NCI-H526 (cell line): Measurements from ENCODE around the gene CD151.

ENCODE experiments used
- DNase-seq, 2 experiments: peaks; one replicate each; lab custom pipeline; 2025; lab: John Stamatoyannopoulos, UW

The CD151 gene

DNA sequence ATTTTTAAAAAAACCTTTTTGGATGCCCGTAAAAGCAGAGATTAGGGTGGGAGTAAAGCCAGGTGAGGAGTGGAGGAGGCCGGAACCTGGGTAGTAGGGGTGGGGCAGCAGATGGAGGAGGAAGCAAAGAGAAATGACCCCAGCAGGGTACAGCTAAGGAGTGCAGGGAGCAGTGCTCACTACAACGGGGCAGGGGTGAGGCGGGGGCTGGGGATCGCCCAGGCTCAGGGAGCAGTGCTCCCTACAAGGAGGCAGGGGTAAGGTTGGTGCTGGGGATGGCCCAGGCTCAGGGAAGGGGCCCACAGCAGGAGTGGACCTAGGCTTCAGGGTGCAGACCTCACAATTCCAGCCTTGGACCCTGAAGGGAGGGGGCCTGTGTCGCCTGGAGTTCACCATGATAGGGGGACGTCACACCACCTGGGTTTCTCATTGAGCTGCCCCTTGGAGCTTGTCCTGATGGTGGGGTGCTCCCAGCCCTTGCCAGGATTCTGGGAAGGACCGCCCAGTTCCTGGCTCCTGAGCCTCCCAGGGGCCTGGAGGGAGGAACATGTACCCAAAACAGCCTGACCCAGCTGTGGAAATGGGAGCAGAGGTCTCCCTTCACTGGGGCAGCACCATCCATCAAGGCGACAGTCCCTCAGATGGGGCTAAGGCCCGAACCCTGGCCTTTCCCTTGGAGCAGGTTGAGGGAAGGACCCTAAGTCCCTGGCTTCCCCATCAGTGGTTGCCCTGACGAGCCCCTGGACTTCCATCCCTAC lies 16.9 kb upstream of the CD151 start:
- no peak for DNase-seq

DNA sequence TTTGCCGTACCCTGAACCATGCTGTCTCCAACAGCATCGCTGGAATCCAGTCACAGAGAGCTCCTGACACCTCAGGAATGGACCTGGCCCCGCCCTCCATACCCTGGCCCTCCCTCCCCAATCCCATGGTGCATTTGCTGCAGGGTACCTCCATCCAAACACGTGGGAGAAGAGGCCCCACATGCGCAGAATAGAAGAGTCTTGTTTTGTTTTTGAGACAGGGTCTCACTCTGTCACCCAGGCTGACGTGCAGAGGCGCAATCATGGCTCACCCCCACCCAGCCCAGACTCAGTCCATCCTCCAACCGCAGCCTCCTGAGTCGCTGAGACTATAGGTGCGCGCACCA lies 16.3 kb upstream of the CD151 start:
- DNase-seq = no peak

DNA sequence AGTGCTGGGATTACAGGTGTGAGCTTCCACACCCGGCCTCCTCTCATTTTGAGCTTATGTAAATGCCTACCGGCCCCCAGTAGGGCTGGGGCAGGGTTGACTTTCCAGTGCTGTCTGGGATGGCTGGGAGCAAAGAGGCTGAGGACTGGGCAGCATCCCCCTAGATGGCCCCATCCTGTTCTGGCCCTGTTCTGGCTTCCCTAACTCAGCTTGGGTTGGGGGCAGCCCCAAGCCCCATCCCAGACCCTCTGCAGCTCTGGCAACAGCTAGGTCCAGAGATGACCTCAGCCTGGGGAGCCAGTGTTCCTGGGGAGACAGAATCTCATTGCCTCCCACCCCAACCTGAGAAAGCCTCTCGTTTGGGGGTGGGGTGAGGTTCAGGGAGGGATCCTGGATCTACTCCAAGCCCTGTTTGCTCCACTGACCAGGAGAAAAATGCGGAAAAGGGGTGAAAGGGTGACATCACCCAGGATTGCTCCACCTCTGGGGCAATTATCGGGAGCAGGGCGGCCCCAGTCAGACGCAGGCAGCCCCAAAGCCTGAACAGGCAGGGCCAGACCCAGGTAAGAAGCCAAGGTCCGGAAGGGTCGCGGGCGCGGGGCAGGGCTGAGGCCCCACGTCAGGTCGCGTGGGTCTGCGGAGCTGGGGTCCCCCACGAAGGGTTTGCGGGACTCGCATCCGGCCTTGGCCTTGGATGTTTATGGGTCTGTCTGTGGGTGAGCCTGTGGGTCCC lies 14.2 kb upstream of the CD151 start, which contains the start of gene PNPLA2:
Gene PNPLA2, plus strand, starts transcription at position 519 of the 733 bp plus-strand sequence. CDS start 805 bp downstream, outside the sequence.
- DNase-seq = no peak

DNA sequence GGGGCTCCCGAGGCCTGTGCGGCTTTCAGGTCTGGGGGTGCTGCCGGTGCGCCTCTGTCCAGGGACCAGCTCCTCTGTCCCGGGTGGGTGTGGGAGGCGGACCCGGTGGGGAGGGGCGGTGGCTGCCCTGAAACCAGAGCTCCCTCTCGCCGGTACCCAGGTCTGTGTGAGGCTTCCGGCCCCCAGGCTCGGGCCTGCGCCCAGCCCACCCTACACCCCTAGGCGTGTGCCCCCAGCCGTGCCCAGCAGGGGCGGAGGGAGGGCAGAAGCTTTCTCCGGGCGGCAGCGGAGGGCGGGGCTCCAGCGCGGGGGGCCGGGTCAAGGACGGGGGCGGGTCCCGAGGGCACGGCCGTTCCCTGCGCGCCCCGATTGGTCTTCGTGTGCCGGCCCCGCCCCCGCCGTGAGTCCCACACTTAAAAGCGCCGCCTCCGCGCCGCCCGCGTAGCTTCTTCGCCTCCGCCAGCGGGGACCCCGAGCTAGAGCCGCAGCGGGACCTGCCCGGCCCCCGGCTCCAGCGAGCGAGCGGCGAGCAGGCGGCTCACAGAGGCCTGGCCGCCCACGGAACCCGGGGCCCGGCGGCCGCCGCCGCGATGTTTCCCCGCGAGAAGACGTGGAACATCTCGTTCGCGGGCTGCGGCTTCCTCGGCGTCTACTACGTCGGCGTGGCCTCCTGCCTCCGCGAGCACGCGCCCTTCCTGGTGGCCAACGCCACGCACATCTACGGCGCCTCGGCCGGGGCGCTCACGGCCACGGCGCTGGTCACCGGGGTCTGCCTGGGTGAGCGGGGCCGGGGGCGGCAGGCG lies 13.4 kb upstream of the CD151 start:
- peak; percentile 74 to 98 for DNase-seq

DNA sequence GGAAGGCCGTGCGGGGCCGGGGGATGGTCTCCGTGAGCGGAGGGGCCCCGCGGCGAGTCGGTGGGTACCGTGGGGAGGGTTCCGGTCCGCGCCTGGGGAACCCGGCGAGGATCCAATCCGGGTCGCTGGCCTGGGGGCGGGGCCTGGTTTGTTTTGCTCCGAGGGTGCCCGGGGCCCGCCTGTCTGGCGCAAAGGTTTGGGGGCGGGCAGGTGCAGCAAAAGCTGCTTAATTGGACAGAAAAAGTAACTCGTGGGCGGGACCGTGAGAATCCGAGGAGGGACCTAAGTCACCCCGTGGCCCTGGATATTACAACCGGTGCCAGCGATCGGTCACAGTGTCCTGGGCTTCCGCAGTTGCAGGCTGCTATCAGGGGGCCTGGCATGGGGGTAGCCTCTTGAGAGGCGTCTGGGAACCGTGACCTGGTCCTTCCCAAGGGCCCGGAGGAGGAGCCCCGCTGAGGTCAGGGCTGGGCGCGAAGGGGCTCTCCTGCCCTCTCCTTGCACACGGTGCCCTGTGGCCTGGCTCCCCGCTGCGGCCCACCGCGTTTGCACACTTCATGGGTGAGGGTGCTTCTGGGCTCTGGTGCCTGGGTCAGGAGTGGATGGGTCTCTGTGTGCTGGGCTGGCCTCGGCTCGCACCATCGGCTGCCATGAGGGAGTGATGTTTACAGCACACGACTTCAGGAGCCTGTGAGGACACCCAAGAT lies 12.7 kb upstream of the CD151 start:
- DNase-seq = peak; percentile 80 to 93

DNA sequence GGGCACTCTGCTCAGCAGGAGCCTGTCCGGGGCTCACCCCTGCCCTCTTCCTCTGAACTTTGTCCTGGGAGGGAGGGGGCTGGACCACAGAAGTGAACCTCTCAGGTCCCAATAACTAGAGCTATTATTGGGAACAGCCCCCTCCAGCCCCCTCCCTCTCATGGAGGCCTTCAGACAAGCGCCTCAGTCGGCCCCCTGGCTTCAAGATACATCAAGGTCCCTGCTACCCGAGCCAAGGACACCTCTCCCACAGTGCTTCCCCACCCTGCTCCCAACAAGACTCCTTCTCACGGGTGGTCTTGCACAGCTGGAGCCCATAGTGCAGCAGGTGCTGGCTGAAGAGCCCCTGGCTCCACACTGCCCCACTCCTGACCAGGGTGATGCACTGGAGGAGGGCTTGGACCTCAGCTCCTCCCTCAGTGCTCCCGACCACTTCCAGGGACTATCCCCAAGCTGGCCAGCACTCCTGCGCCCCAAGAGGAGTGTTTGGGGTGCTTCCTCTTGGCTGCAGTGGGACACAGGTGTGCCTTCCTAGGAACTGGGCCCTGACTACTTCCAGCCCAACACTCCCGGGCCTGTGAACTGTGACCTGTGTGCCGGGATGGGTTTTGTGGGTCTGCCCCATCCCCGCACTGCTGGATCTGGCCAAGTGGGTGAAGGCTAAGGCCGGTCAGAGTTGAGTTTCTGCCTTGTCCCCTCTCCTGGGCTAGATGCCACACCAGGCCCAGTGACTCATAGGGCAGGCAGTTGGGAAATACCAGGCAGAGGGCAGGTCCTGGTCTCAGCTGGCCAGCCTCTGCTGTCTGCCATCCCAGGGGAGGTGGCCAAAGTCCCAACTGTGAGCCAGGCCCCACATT lies 11.9 kb upstream of the CD151 start:
- no peak for DNase-seq

DNA sequence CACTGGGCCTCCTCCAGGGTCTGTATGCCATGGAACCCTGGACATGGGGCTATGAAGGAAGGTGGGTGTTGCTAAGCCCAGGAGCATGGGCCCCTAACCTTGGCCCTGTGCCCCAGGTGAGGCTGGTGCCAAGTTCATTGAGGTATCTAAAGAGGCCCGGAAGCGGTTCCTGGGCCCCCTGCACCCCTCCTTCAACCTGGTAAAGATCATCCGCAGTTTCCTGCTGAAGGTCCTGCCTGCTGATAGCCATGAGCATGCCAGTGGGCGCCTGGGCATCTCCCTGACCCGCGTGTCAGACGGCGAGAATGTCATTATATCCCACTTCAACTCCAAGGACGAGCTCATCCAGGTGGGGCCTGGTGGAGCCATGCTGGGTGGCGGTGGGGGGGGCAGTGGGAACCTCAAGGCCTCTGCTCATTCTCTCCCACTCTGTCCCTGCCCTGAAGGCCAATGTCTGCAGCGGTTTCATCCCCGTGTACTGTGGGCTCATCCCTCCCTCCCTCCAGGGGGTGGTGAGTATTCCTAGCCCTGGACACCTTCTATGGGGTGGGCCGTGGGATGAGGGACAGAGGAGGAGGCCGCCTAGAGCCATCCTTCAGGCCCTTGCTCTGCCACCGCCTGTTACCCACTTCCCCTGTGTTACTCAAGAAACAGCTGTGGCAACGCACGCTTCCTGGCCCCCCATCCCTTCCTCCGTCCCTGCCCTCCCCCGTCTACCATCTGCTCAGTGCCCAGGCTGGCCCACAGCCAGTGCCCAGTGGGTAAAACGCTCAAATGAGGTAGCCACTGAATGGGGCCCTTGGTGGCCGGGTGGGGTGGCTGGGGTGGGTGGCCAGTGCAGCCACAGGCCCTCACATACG lies 11.0 kb upstream of the CD151 start:
- no peak for DNase-seq

DNA sequence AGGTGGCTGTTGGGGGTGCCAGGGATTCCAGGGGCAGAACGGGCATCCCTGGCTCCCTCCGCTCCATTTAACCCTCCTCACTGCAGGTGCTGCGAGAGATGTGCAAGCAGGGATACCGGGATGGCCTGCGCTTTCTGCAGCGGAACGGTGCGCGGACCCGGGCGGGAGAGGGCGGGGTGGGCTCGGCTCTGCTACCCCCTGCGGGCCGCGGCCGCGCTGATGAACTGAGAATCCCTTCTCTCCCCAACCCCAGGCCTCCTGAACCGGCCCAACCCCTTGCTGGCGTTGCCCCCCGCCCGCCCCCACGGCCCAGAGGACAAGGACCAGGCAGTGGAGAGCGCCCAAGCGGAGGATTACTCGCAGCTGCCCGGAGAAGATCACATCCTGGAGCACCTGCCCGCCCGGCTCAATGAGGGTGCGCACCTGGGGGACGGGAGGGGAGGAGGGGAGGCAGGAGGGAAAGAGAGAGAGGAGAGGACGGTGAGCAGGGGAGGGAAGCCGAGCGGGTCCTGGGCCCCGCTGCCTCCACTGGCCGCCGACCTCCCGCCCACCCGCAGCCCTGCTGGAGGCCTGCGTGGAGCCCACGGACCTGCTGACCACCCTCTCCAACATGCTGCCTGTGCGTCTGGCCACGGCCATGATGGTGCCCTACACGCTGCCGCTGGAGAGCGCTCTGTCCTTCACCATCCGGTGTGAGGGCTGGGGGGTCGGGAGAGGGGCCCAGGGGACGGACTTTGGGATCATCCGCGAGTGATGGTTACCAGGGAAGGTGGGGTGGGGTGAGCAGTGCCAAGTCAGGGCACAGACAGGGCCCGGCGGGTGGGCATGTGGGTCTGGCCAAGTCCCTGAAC lies 9.1 kb upstream of the CD151 start:
- no peak for DNase-seq

DNA sequence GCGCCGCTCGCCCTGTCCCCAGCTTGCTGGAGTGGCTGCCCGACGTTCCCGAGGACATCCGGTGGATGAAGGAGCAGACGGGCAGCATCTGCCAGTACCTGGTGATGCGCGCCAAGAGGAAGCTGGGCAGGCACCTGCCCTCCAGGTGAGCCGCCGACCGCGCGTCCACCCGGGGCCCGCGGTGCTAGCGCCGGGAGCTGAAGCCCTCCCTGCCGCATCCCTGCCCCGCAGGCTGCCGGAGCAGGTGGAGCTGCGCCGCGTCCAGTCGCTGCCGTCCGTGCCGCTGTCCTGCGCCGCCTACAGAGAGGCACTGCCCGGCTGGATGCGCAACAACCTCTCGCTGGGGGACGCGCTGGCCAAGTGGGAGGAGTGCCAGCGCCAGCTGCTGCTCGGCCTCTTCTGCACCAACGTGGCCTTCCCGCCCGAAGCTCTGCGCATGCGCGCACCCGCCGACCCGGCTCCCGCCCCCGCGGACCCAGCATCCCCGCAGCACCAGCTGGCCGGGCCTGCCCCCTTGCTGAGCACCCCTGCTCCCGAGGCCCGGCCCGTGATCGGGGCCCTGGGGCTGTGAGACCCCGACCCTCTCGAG lies 8.4 kb upstream of the CD151 start:
- peak; percentile 40 to 87 for DNase-seq

DNA sequence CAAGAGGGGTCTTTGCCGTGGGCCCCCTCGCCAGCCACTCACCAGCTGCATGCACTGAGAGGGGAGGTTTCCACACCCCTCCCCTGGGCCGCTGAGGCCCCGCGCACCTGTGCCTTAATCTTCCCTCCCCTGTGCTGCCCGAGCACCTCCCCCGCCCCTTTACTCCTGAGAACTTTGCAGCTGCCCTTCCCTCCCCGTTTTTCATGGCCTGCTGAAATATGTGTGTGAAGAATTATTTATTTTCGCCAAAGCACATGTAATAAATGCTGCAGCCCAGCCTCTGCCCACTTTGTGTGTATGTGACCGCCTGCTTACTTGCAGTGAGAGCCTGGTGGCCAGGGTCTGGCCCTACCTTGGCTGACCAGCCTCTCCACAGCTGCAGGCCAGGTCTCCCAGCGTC lies 7.8 kb upstream of the CD151 start:
- DNase-seq = peak in 1 of 2 experiments; percentile 69

DNA sequence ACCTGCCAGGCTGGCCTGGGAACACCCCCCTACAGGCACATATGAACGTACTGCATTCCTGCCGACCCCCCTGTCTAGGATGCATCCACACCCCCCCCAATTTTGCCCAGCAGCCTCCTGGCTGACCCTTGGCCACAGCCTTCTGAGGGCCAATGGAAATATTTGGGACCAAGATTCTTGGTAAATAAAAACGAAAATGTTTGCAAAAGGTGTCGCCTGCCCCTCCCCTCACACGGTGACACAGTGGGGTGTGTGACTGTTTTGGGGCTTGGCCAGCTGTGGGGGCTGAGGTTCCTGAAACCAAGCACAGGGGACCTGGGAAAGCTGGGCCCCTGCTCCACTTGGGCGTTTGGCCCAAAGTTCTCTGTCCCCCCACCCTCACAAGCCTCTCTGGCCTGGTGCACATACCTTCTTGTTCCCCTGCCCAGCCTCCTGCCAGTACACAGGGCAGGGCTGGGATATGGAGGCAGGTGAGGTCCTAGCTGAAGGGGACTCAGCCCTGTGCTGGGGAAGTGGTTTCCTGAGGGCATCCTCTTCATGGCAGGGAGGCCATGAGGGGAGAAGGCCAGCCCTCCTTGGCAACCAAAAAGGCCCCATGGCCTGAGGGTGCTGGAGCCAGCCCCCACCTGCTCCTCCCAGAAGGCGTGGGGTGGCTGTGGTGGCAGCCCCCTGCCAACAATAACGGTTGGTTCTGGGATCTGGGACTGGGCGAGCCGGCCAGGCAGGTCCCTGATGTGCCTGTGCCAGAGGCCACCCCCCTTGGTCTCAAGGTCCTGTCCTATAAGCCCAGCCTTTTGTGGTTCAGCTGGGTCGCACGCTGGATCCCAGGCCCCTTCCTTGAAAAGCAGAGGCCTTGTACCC lies 7.2 kb upstream of the CD151 start:
- no peak for DNase-seq

DNA sequence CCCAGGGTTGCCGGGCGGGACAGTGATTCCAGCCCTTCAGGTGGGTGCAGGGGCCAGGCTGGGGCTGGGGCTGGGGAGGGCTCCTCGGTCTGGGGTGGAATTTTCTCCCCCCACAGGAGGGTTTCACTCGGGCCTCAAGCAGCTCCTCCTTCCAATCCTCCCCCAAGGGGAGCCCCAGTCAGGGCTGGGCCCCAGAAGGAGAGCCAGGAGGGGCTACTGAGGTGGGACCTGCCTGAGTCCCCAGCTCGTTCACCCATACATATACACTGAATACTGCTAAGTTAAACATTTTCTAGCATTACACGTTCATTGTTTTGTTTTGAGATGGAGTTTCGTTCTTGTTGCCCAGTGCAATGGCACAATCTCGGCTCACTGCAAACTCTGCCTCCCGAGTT lies 6.5 kb upstream of the CD151 start:
- no peak for DNase-seq

DNA sequence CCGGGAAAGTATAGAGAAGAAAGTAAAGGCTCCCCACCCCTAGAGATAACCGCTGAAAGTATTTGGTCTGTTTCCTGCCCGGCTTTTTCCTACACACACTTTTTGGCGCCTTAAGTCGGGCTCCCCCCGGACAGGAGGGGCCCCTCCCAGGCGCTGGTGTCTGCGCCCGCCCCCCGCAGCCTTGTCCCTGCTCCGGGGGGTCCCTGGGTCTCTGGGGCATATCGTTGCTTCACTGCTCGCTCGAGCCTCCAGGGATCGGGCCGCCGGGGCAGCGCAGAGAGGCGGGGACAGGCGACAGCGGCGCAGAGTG lies 6.0 kb upstream of the CD151 start:
- no peak for DNase-seq

DNA sequence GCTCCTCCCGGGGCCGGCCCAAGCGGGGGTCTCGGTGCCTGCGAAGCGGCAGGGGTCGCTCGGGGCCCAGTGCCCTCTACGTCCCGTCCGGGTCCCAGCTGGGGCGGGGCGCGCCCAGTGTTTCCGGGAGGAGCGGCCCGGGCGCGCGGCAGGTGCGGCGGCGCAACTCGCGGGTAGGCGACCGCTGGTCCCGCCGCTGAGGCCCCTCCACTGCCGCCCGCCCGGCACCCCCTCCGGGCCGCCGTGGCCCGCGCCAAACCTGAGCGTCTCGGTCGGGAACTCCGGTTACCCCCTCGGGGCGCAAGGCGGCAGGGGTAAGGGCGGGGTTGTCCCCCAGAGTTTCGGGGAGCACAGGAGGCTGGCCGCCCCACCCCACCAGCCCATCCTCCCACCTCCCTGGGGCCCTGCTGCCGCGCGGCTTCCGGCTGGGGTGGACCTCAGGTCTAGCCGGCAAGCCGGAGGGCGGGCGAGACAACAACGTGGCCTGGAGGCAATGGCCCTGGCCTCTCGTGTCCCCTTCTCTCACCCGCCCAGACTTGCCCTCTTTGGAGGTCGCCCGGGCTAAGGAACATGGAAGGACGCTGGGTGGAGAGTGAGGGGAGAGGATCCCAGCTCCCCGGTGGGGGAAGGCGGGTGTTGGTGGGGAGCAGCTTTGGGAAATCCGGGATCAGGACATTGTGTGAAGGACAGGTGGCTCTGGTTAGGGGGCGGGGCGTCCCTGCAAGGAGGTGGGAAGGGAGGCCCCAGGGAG lies 5.4 kb upstream of the CD151 start:
- peak; percentile 62 to 81 for DNase-seq

DNA sequence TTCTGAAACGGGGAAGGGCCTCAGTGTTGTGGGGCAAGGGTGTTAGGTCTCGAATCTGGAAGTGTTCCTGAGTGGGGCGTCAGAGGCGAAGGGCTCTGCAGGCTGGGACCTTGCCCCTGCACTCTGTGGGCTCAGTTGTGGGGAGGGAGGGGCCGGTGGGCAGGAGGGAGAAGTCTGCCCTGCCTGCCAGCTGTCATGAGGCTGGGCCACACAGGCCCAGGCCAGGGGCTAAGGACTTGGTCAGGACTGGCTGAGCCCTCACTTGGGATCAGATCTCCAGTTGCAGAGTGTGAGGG lies 4.9 kb upstream of the CD151 start, which contains the start of gene CRACR2B:
Gene CRACR2B, plus strand, starts transcription at position 23 of the 296 bp plus-strand sequence. CDS start 689 bp downstream, outside the sequence.
- DNase-seq = no peak

DNA sequence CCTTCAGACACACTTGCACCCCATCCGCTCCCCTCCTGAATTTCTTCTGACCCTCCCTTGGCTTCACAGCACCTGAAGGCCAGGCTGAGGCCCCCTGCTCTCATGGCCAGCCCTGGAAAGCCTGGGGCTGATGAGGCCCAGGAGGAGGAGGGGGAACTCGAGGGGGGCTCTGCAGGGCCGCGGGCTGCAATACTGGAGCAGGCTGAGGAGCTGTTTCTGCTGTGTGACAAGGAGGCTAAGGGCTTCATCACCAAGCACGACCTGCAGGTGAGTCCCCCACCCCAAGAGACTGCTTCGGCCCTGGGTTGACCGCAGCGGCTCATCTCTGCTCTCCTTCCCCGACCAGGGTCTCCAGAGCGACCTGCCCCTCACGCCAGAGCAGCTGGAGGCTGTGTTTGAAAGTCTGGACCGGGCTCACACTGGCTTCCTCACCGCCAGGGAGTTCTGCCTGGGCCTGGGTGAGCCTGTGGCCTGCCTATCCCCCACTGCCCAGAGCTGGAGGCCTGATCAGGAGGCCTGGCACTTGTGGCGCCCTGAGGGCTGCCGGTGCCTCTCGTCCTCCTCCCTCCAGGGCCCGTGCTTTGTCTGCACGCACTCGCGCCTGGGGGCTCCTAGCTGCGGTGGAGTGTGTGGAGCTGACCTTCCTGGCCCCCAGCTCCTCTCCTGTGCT lies 4.1 kb upstream of the CD151 start:
- DNase-seq = no peak
